Measurements from ENCODE around the gene MAMLD1.

- TF ChIP-seq POLR2A (IDR thresholded peaks at IDR 0.05) (no peak), CTCF (IDR thresholded peaks at IDR 0.05) (no peak)
Observed at GRCh38 chrX:150454508-150455214, 91.5 kb downstream of the MAMLD1 start.
